ENCODE data around the gene TMEM94.
A peak's percentile ranks its signal among the peaks of the same experiment; 100 is the strongest.

DNA sequence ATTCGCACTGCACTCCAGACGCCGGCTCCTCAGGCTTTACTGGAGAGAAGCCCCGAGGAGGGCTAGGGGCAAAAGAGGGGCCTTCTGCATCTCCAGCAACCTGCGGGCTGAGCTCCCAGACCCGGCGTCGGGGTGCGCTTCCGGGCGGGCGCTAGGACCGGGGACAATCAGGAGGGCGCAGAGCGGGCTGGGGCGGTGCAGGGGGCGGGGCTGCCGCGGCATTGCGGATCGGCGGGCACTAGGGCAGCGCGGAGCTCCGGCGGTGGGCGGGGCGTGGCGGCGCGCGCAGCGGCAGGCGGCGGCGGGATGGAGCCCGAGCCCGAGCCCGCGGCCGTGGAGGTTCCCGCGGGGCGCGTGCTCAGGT, 59.8 kb downstream of the TMEM94 start, which contains the start of gene TSEN54:
- TF ChIP-seq CTCF (IDR thresholded peaks at IDR 0.05) (no peak), SIN3A (IDR thresholded peaks at IDR 0.05; ENCODE audit: borderline replicate concordance, insufficient read depth, low read depth, low read length) (peak; percentile 88; the same call in 1 of the 2 replicates)
- TF ChIP-seq, protein P1, sequence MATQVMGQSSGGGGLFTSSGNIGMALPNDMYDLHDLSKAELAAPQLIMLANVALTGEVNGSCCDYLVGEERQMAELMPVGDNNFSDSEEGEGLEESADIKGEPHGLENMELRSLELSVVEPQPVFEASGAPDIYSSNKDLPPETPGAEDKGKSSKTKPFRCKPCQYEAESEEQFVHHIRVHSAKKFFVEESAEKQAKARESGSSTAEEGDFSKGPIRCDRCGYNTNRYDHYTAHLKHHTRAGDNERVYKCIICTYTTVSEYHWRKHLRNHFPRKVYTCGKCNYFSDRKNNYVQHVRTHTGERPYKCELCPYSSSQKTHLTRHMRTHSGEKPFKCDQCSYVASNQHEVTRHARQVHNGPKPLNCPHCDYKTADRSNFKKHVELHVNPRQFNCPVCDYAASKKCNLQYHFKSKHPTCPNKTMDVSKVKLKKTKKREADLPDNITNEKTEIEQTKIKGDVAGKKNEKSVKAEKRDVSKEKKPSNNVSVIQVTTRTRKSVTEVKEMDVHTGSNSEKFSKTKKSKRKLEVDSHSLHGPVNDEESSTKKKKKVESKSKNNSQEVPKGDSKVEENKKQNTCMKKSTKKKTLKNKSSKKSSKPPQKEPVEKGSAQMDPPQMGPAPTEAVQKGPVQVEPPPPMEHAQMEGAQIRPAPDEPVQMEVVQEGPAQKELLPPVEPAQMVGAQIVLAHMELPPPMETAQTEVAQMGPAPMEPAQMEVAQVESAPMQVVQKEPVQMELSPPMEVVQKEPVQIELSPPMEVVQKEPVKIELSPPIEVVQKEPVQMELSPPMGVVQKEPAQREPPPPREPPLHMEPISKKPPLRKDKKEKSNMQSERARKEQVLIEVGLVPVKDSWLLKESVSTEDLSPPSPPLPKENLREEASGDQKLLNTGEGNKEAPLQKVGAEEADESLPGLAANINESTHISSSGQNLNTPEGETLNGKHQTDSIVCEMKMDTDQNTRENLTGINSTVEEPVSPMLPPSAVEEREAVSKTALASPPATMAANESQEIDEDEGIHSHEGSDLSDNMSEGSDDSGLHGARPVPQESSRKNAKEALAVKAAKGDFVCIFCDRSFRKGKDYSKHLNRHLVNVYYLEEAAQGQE (IDR thresholded peaks at IDR 0.05; ENCODE audit: insufficient read depth in 1 of 2, low read depth in 2 of 2, low read length in 1 of 2): no peak
